OCI-LY3 (cell line): ENCODE measurements around the gene KIF20B.

ENCODE experiments used
- EZH2phosphoT487 ChIP-seq: fragments of 200-600 bp; shearing (Covaris generic); IDR thresholded peaks from 2 replicates; pipeline ENCODE4 v1.6.1; 2018; ENCODE audit warnings: antibody characterized with exemption, mixed run types, low read depth
- TF ChIP-seq, protein P1 (sequence below): fragments of 200-600, 300-600 bp; sonication (generic); IDR thresholded peaks from 2 replicates; pipeline ENCODE4 v1.5.1; 2014; ENCODE audit warnings: antibody characterized with exemption, low read length, low read depth

DNA sequence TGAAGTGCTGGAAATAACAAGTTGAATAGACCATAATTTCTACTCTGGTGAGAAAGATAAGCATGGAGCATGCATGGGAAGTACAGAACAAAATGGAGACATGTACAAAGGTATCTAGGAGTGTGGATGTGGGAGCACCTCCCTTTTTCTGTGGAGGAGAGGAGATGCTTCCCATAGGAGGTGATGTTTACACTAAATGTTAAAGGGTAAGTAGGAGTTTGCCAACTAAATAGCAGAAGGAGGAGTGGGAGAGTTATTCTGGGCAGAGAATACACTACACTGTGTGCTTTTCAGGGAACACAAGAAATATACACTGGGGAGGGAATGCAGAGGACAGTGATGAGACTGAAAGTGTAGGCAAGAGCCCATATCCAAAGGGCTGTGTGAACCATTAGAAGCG lies 35.3 kb upstream of the KIF20B start:
- TF ChIP-seq, protein P1, sequence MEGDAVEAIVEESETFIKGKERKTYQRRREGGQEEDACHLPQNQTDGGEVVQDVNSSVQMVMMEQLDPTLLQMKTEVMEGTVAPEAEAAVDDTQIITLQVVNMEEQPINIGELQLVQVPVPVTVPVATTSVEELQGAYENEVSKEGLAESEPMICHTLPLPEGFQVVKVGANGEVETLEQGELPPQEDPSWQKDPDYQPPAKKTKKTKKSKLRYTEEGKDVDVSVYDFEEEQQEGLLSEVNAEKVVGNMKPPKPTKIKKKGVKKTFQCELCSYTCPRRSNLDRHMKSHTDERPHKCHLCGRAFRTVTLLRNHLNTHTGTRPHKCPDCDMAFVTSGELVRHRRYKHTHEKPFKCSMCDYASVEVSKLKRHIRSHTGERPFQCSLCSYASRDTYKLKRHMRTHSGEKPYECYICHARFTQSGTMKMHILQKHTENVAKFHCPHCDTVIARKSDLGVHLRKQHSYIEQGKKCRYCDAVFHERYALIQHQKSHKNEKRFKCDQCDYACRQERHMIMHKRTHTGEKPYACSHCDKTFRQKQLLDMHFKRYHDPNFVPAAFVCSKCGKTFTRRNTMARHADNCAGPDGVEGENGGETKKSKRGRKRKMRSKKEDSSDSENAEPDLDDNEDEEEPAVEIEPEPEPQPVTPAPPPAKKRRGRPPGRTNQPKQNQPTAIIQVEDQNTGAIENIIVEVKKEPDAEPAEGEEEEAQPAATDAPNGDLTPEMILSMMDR: no peak
- TF ChIP-seq EZH2phosphoT487: no peak
